GOT3 (cell line): ENCODE data around the gene WDR31.
"Not testable (repeated sequence)": the region's sequence is repeated elsewhere in the genome, so short reads cannot be mapped to it uniquely, and the experiment has no call there.

Source experiments
- DNase-seq: peaks from one replicate; lab custom pipeline; 2025; ENCODE audit warnings: mixed read lengths; lab: John Stamatoyannopoulos, UW

WDR31 gene

GRCh38 chr9:113340011-113340699 lies at the start of gene WDR31:
TSS of gene WDR31 (minus strand) at chr9:113340275. CDS start at chr9:113332022, 8,253 bp downstream.
- DNase-seq, result peak; percentile 37

- no peak for DNase-seq
Observed at GRCh38 chr9:113389451-113389850, 49.4 kb upstream of the WDR31 start.

GRCh38 chr9:113388833-113389232 lies 48.8 kb upstream of the WDR31 start:
- DNase-seq, result no peak

- no peak for DNase-seq
Observed at GRCh38 chr9:113387560-113388230, 47.6 kb upstream of the WDR31 start.

GRCh38 chr9:113386571-113387393 lies 46.7 kb upstream of the WDR31 start:
- DNase-seq, result no peak

GRCh38 chr9:113381909-113382411 lies 41.9 kb upstream of the WDR31 start:
- no peak for DNase-seq

- not testable (repeated sequence) for DNase-seq
Observed at GRCh38 chr9:113381441-113381840, 41.4 kb upstream of the WDR31 start.

- no peak for DNase-seq
Observed at GRCh38 chr9:113380869-113381378, 40.8 kb upstream of the WDR31 start.

- not testable (repeated sequence) for DNase-seq
Observed at GRCh38 chr9:113379829-113380210, 39.7 kb upstream of the WDR31 start.

- not testable (repeated sequence) for DNase-seq
Observed at GRCh38 chr9:113379094-113379828, 39.2 kb upstream of the WDR31 start.

- peak; percentile 5 for DNase-seq
Observed at GRCh38 chr9:113376634-113377567, 36.8 kb upstream of the WDR31 start, which contains the start of gene HDHD3. TSS of gene HDHD3 (minus strand) at chr9:113376986. CDS start at chr9:113374354, 2,632 bp downstream.

GRCh38 chr9:113375057-113376023 lies 35.3 kb upstream of the WDR31 start:
- no peak for DNase-seq

GRCh38 chr9:113373676-113374392 lies 33.8 kb upstream of the WDR31 start:
- no peak for DNase-seq

- DNase-seq, result no peak
Observed at GRCh38 chr9:113373256-113373655, 33.2 kb upstream of the WDR31 start.

GRCh38 chr9:113372059-113372458 lies 32.0 kb upstream of the WDR31 start:
- no peak for DNase-seq

GRCh38 chr9:113370806-113371325 lies 30.8 kb upstream of the WDR31 start:
- DNase-seq, result no peak

- DNase-seq, result no peak
Observed at GRCh38 chr9:113369855-113370140, 29.7 kb upstream of the WDR31 start.
